NCI-H524 treated with DMSO at 0.1 percent for 48 hours (cell line): Measurements from ENCODE around the gene ADAM33.

ENCODE experiments used
- DNase-seq: peaks from one replicate; lab custom pipeline; 2025; lab: John Stamatoyannopoulos, UW

ADAM33 gene

GRCh38 chr20:3646651-3647050, 35.2 kb downstream of the ADAM33 start:
- no peak for DNase-seq

GRCh38 chr20:3646067-3646440, 35.8 kb downstream of the ADAM33 start:
- no peak for DNase-seq

GRCh38 chr20:3645309-3646066, 36.3 kb downstream of the ADAM33 start:
- no peak for DNase-seq

GRCh38 chr20:3640259-3640658, 41.6 kb downstream of the ADAM33 start:
- no peak for DNase-seq

- no peak for DNase-seq
These were observed 46.5 kb downstream of the ADAM33 start for GRCh38 chr20:3635346-3635745.

- DNase-seq: no peak
These were observed 47.8 kb downstream of the ADAM33 start for GRCh38 chr20:3633913-3634478.

DNA sequence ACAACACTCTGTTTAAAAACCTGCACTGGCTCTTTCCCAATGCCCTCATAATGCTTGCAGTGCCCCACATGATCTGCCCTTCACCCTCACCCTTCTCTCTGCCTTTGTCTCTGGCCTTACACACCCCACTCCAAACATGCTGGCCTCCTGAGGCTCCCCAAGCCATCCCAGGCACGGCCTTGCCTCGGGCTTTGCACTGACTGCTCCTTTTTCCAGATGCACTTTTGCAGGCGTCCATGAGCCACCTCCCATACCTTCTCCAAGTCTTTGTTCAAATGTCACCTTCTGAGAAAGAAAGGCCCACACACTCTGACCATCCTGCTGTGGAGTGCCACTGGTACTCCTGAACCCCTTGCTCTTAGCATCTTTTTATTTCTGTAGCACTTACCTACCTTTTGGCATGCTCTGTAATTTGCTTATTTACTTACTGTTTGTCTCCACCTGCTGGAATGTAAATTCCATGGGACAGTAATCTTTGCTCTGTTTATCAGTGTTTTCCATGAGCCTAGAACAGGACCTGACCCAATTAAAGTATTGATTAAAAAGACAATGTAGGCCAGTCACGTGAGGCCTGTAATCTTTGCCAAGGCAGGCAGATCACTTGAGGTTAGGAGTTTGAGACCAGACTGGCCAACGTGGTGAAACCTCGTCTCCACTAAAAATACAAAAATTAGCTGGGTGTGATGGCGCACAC, 49.4 kb downstream of the ADAM33 start:
- DNase-seq: no peak

DNA sequence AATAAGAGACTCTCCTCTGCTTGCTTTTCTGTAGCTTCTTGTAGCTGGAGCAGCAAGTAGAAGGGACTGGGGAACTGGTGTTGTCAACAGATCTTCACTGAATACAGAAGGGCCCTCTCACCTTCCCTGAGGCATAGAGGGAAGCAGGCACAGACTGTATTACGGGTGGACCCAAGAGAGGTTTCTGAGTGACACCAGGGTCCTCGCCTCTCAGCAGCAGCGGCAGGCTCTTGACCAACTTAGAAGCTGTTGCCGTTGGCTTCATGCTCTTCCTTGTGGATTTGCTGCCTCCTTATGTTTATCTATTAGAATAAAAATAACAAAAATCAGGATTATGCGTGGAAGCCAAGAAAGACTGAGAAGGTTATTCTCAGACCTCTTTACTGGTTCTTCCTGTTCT, 50.3 kb downstream of the ADAM33 start:
- no peak for DNase-seq

DNA sequence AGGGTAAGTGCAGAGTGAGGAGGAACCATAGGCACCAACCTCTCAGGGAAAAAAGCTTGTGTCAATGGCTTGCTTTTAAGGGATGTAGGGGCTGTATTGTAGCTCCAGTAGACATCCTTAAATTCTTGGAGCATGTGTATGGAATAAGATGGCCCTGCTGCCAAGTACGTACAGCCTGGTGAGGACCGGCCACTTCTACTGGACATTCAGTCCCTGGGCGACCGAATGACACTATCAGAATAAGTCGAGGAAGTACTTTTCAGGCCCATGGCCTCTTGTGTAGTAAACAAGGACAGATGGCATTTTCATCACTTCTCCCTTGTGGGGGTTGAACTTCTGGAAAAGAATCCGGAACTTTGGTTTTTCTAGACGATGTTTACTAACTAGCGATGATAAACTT, 51.4 kb downstream of the ADAM33 start:
- DNase-seq: no peak

DNA sequence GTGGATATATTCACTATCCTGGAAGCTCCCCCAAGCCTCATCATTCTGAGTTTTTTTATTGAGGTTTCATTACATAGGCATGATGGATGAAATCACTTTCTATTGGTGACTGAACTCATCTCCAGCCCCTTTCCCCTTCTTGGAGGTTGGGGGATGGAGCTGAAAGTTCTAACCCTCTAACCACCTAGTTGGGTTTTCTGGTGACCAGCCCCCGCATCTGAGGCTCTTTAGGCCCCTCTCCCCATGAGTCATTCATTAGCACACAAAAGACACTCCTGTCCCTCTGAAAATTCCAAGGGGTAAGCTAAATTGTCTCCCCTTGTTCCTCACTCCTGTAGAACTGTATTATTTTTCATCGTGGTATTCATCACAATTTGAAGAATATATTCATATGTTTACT, 51.9 kb downstream of the ADAM33 start:
- no peak for DNase-seq

- DNase-seq: no peak
These were observed 53.1 kb downstream of the ADAM33 start for GRCh38 chr20:3628502-3629314.

DNA sequence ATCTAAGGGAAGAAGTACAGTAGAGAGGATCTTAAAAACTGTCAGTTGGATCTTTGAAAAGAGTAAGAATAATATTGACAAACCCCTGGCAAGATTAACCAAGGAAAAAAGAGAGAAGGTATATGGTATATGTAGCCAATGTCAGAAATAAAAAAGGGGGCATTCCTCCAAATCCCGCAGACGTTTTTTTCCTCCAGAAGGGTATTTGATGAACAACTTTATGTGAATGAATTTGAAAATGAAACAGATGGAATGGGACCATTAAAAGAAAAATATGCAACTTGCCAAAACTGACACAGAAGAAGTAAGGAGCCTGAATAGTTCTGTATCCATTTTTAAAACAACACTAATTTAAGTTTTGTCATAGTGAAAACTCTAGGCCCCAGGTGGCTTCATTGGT, 54.3 kb downstream of the ADAM33 start:
- DNase-seq: no peak

DNA sequence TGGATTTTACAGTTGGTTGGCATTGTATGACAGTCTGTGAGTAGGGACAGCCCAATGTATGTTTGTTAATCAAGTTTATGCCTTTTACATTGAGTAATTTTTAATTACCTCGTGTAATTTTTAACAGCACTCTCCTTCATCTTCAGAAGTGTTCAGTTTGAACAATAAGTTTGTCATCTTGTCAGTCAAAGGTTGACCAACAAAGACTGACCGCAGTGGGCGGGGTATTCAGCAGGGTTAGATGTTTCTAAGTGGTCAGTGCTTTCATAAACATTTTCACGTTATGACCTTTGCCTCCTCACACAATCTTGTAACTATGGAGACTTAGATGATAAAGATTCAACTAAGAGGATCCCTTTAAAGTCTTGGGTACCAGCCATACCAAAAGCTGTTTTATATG, 59.4 kb downstream of the ADAM33 start:
- DNase-seq: no peak

DNA sequence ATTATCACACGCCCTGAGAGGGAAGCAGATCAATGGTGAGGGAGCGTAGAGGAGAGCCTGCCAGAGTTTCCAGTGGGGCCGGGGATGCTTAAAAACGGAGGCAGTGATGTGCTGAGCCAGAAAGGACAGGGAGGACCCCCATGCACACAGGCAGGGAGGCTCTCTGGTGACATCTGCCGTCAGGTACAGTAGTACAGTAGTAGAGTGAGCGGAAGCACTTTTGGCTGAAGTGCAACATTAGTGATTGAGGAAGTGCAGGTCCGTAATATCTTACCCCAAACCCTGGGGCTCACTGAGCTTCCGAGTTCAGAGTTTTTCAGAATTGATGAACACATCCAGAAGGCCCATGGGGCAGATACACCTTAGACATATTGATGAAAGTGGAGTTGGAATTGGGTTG, 60.7 kb downstream of the ADAM33 start:
- DNase-seq: no peak
